ENCODE data around the gene PPFIA2.

PPFIA2 gene

DNA sequence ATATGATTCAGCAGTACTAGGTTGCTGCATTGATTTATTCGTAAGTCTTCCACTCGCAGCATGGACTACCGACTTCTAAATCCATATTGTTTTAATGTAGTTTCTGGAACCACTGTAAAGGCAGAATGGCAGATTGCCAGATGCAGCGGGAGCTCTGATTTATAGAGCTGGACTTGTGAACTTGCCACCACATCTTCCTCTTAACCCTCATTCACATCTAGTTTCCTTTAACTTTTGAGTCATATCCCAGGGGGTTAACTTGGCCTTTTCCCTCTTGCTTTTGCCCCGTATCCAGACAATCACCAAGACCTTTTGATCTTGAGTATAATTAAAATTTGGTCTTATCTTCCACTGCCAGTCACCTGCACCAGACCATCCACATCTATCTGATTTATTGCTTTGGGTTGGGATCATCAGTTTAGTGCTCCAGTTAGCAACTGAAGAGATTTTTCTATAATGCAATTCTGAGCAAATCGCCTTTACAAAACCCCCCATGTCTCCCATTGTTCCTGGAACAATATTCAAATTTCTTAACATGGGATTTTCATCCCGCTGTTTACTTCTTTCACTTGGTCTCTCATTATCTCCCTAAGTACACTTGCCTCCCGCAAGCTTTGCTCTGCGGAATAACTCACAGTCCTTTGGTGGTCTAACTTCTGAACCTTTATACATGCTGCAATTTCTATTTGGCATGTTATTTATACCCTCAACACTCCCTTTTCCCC lies 550.8 kb downstream of the PPFIA2 start:
- DNase-seq (ENCODE audit: low read depth), result no peak
